COLO829 (cell line): ENCODE results near the gene DYNLL1.
"Not testable (repeated sequence)": the region's sequence is repeated elsewhere in the genome, so short reads cannot be mapped to it uniquely, and the experiment has no call there.

Experiments used
- DNase-seq: peaks from one replicate; pipeline ENCODE4 v3.0.0; 2012; ENCODE audit warnings: low spot score

The DYNLL1 gene

GRCh38 chr12:120495731-120496412 is at the start of gene DYNLL1:
Gene DYNLL1 (plus strand): TSS chr12:120496113. CDS start chr12:120496422, 309 bp downstream.
- DNase-seq, result peak; percentile 96

GRCh38 chr12:120446844-120447178 is 49.1 kb upstream of the DYNLL1 start:
- DNase-seq, result not testable (repeated sequence)

- no peak for DNase-seq
Observed at GRCh38 chr12:120447992-120448391, 47.9 kb upstream of the DYNLL1 start.

GRCh38 chr12:120452524-120452923 is 43.4 kb upstream of the DYNLL1 start:
- not testable (repeated sequence) for DNase-seq

GRCh38 chr12:120453060-120453750 is 42.7 kb upstream of the DYNLL1 start:
- no peak for DNase-seq

GRCh38 chr12:120453977-120454376 is 41.9 kb upstream of the DYNLL1 start:
- peak; percentile 49 for DNase-seq

- no peak for DNase-seq
Observed at GRCh38 chr12:120455302-120455701, 40.6 kb upstream of the DYNLL1 start.

- DNase-seq, result no peak
Observed at GRCh38 chr12:120457133-120457532, 38.8 kb upstream of the DYNLL1 start.

- no peak for DNase-seq
Observed at GRCh38 chr12:120460157-120460556, 35.8 kb upstream of the DYNLL1 start.

GRCh38 chr12:120462099-120462640 is 33.7 kb upstream of the DYNLL1 start:
- no peak for DNase-seq

GRCh38 chr12:120463712-120464111 is 32.2 kb upstream of the DYNLL1 start:
- no peak for DNase-seq

- no peak for DNase-seq
Observed at GRCh38 chr12:120465756-120466155, 30.2 kb upstream of the DYNLL1 start.

GRCh38 chr12:120466560-120467315 is 29.2 kb upstream of the DYNLL1 start:
- DNase-seq, result no peak

GRCh38 chr12:120467439-120467838 is 28.5 kb upstream of the DYNLL1 start:
- no peak for DNase-seq

GRCh38 chr12:120468325-120468820 is 27.5 kb upstream of the DYNLL1 start:
- peak; percentile 30 for DNase-seq

GRCh38 chr12:120468821-120469449 is 27.0 kb upstream of the DYNLL1 start:
- DNase-seq, result no peak

- peak; percentile 98 for DNase-seq
Observed at GRCh38 chr12:120469450-120470149, 26.3 kb upstream of the DYNLL1 start, which contains the start of gene SRSF9. Gene SRSF9 (minus strand): TSS chr12:120469748. CDS start chr12:120469609, 139 bp downstream.

GRCh38 chr12:120470150-120470784 is 25.6 kb upstream of the DYNLL1 start:
- peak; percentile 36 for DNase-seq

- no peak for DNase-seq
Observed at GRCh38 chr12:120472521-120472920, 23.4 kb upstream of the DYNLL1 start.

- DNase-seq, result no peak
Observed at GRCh38 chr12:120473807-120474615, 21.9 kb upstream of the DYNLL1 start.
